HG02763 (cell line): ENCODE measurements around the gene ZBTB20.

Source experiments
- ATAC-seq: cut with Tn5 transposase; IDR thresholded peaks from one replicate; pipeline ENCODE4 v1.9.1; 2021; ENCODE audit warnings: mild to moderate bottlenecking, moderate library complexity; ENCODE audit not compliant: unreplicated experiment

Gene ZBTB20

DNA sequence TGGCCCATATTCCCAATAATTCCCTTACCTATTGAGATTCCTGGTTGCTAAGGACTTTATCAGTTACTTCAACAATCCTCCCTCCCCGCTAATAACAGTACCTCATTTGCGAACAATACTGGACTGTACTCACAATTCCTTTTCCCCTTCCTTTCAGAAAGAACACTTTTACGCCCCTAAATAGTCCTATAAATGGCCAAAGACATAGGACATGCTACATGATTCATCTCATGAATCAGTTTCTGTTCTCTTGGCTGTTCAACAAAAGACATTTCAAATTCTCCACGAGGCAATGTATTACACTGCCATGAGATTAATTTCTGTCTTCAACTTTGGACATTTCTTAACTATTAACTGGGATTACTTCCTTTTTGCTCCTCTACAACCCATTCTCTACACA is 588.8 kb downstream of the ZBTB20 start:
- ATAC-seq, result no peak

DNA sequence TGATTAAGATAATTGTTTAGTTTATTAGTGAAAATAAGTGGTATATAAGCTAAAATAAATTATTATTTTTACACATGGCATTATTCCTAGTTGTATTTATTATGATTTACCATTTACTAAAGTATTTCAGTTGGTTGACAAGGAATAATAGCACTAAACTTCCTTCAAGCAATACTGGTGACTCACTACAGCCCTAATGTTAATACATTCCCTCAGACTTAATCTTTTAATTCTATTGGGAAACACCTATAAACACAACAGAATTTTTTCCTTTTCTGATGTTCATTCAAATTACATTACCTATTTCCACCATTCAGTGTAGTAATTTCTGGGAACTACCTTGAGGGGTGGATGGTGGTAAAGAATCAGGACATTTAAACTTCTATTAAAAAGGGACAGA is 589.3 kb downstream of the ZBTB20 start:
- no peak for ATAC-seq

- no peak for ATAC-seq
These were observed 590.4 kb downstream of the ZBTB20 start for GRCh38 chr3:114556657-114557213.

GRCh38 chr3:114554731-114555130 is 592.4 kb downstream of the ZBTB20 start:
- no peak for ATAC-seq

- ATAC-seq, result no peak
These were observed 593.0 kb downstream of the ZBTB20 start for GRCh38 chr3:114553949-114554593.

DNA sequence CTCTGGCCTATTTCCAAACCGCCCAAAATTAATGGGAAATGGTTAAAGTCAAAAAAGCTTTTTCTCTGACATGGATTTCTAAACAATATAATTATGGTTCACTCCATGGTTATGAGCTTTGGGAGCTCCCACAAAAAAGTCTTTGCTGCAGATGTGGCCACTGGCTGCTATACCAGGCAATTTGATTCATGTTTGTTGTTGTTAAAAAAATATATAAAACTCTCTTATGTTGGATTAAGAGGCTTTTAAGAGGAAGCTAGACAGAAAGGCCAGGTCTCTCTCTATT is 594.6 kb downstream of the ZBTB20 start:
- ATAC-seq, result no peak

GRCh38 chr3:114551770-114552526 is 595.1 kb downstream of the ZBTB20 start:
- no peak for ATAC-seq

GRCh38 chr3:114550165-114550564 is 596.9 kb downstream of the ZBTB20 start:
- no peak for ATAC-seq

DNA sequence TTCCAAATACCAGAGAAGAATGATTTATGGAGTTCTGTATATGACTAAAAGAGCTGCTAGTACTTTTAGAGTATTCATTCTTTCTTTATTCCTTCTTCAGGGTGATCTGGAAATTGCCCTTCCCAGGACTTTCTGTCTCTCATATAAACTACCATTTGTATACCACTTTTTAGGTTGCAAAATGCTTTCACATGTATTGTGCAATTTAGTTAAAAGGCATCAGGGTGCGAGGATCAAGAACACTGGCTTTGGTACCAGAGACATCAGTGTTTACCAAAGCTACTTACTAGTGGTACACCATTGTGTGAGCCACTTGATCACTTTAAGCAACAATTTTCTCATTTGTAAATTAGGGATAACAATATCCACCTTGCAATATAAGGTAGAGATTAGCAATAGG is 601.9 kb downstream of the ZBTB20 start:
- no peak for ATAC-seq

- ATAC-seq, result no peak
These were observed 604.7 kb downstream of the ZBTB20 start for GRCh38 chr3:114542359-114542758.

GRCh38 chr3:114539525-114539924 is 607.6 kb downstream of the ZBTB20 start:
- no peak for ATAC-seq

GRCh38 chr3:114538211-114538610 is 608.9 kb downstream of the ZBTB20 start:
- no peak for ATAC-seq

DNA sequence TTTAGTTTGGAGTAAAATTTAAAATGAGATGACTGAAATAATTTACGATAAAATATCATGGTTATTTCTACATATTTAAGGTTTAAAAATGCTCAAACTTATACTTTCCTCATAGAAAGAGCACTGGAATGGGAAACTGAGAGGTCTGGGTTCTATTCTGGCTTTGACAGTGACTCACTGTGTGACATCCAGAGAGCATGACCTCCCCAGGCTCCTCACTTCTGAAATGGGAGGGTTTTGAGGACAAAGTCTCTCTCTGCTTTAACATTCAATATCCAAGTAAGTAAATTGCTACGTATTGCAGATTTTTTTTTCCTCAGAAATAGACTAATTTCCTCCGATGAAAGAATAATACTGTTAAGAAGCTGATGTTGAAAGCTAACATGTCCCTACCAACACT is 618.6 kb downstream of the ZBTB20 start:
- ATAC-seq, result no peak

GRCh38 chr3:114527036-114527644 is 619.9 kb downstream of the ZBTB20 start:
- no peak for ATAC-seq

DNA sequence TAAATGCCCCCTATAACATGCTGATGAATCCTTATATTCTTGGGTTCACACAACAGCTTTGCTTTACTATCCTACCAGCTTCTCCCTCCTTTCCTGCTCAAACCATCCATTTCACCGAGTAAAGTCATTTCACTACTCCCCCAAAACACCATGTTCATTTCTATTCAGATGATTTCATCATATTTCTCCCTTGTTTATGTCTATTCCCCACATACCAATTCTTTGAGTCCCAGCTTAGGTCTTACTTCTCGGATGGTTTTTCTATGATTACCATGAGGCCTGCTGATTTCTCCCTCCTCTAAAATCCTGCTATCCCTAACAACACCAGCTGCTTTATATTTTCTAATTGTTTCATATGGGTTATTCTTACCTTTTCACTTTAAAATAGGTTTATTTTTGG is 621.8 kb downstream of the ZBTB20 start:
- no peak for ATAC-seq

GRCh38 chr3:114519415-114519814 is 627.7 kb downstream of the ZBTB20 start:
- peak; percentile 64 for ATAC-seq

DNA sequence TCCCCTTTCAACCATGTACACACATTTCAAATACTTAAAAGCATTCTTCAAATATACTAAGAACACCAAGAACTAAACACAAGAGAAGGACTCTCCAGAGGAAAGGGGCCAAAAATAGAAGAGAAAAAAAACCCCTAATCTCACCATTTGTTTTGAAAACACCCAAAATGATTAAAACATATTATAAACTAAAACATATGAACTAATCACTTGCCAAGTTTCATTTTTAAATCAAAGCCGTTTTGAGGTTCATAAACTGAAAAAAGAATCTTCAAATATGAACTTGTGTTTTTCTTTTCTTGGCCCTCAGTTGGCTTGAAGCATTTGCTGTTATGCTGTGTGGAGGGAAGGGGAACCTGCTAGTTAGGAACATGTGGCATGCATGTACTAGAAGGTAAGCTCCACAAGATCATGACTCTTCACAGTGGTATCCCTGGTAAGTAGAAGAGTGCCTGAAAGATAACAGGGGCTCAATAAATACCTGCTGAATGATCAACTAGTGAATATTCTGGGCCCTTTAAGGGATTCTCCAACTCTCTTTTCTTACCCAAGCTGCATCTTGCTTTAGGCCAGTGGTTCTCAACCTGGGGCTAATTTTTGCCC is 628.8 kb downstream of the ZBTB20 start:
- no peak for ATAC-seq

DNA sequence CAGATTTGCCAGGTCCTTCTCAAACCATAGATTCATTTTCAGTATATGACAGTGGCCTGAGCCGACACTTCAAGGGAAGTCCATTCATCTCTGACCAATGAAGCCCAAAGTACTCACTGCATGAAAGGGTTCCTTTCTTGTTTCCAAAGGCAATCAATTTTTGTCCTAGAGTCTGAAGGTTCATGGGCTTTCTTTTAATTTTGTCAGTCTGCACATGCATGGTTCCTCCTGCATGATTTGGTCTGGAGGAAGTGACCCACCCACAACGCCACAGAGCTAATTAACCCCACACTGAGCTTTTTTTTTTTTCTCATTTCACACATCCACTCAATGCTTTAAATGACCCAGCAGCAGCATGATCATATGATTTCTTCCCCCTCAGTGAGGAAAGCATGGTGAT is 636.9 kb downstream of the ZBTB20 start:
- ATAC-seq, result no peak

GRCh38 chr3:114509756-114510155 is 637.3 kb downstream of the ZBTB20 start:
- no peak for ATAC-seq

GRCh38 chr3:114508976-114509375 is 638.1 kb downstream of the ZBTB20 start:
- no peak for ATAC-seq

DNA sequence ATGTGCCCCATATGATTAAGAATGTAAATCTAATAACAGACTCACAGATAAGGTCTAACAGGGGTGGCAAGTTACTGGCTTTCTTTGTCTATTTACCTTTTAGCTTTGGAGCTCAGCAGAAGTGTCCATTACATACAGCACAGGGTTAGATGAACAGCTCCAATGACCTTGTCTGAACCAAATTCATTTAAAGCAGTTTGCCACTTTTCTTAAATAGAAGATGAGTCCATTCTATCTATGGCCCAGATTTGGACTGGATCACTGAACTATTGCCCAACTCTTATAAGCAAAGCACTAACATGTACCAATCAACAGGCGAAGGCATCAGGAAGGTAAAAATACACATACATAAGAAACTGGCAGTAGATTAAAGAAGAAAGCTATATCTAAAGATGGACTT is 638.9 kb downstream of the ZBTB20 start:
- ATAC-seq, result no peak
